ENCODE results near the gene PPFIA4. TPM values are rescaled to one million over a fixed set of nuclear protein-coding genes. Genes with fewer than 3 reads are reported as not detected.

PPFIA4 gene
- polyA plus RNA-seq, 1 donor (not counting 4 experiments of a cell fraction or from before 2014, with no cell fraction given): 2.3 TPM

GRCh38 chr1:203101813-203102634 is 75.7 kb downstream of the PPFIA4 start:
- FAIRE-seq (no peak), DNase-seq (ENCODE audit: low read depth, low spot score) (no peak)
- Histone ChIP-seq H3K79me2 (ENCODE audit: control insufficient read depth, insufficient read depth, low read length) (no peaks in the 10 kb centered on the region), H2AFZ (ENCODE audit: control insufficient read depth, low read length) (no peak overlapping the region), H3K27ac (ENCODE audit: control insufficient read depth, insufficient read depth, low read length) (no peak overlapping the region), H3K9ac (ENCODE audit: control insufficient read depth, extremely low read depth, insufficient read depth, low read length) (no peak overlapping the region), H3K27me3 (ENCODE audit: control insufficient read depth, extremely low read depth, insufficient read depth, low read length) (peaks cover 4% of the 10 kb centered on the region), H3K9me1 (ENCODE audit: control insufficient read depth, extremely low read depth, insufficient read depth, low read length) (no peaks in the 10 kb centered on the region), H3K4me2 (ENCODE audit: control insufficient read depth, extremely low read depth, insufficient read depth, low read depth, low read length) (no peak overlapping the region), H3K36me3 (ENCODE audit: control insufficient read depth in 2 of 2, extremely low read depth in 1 of 2, insufficient read depth in 2 of 2, low read length in 2 of 2) (no peaks in the 10 kb centered on the region), H4K20me1 (ENCODE audit: control insufficient read depth, extremely low read depth, insufficient read depth, low read length) (no peaks in the 10 kb centered on the region), H3K4me1 (ENCODE audit: control insufficient read depth, extremely low read depth, insufficient read depth, low read length) (no peaks in the 10 kb centered on the region), H3K9me3 (ENCODE audit: control insufficient read depth, low read depth, low read length) (no peaks in the 10 kb centered on the region), H3K4me3 (ENCODE audit: control insufficient read depth in 2 of 3, extremely low read depth in 1 of 3, insufficient read depth in 2 of 3, low read depth in 1 of 3, low read length in 3 of 3) (no peak overlapping the region)
- TF ChIP-seq EZH2 (IDR thresholded peaks at IDR 0.05; ENCODE audit: low read length) (no peak), CTCF (optimal IDR thresholded peaks at IDR 0.05 in 1 of 3, IDR thresholded peaks at IDR 0.05 in 1 of 3, conservative IDR thresholded peaks at IDR 0.05 in 1 of 3; ENCODE audit: extremely low read depth in 1 of 3, insufficient read depth in 2 of 3, low read length in 3 of 3) (no peak)
- dilution Hi-C loops (cut with MboI; ENCODE audit: extremely low pct_ligation_motif_present, low sequenced_read_pairs): no loop called here

GRCh38 chr1:203103216-203103615 is 76.9 kb downstream of the PPFIA4 start:
- Histone ChIP-seq H3K9me1 (ENCODE audit: control insufficient read depth, extremely low read depth, insufficient read depth, low read length) (no peaks in the 10 kb centered on the region), H3K36me3 (ENCODE audit: control insufficient read depth in 2 of 2, extremely low read depth in 1 of 2, insufficient read depth in 2 of 2, low read length in 2 of 2) (no peaks in the 10 kb centered on the region), H3K4me2 (ENCODE audit: control insufficient read depth, extremely low read depth, insufficient read depth, low read depth, low read length) (no peak overlapping the region), H3K9ac (ENCODE audit: control insufficient read depth, extremely low read depth, insufficient read depth, low read length) (no peak overlapping the region), H3K9me3 (ENCODE audit: control insufficient read depth, low read depth, low read length) (no peaks in the 10 kb centered on the region), H3K4me1 (ENCODE audit: control insufficient read depth, extremely low read depth, insufficient read depth, low read length) (no peaks in the 10 kb centered on the region), H3K4me3 (ENCODE audit: control insufficient read depth in 2 of 3, extremely low read depth in 1 of 3, insufficient read depth in 2 of 3, low read depth in 1 of 3, low read length in 3 of 3) (no peak overlapping the region), H3K27ac (ENCODE audit: control insufficient read depth, insufficient read depth, low read length) (no peak overlapping the region), H3K27me3 (ENCODE audit: control insufficient read depth, extremely low read depth, insufficient read depth, low read length) (peaks cover 4% of the 10 kb centered on the region), H2AFZ (ENCODE audit: control insufficient read depth, low read length) (no peak overlapping the region), H3K79me2 (ENCODE audit: control insufficient read depth, insufficient read depth, low read length) (no peaks in the 10 kb centered on the region), H4K20me1 (ENCODE audit: control insufficient read depth, extremely low read depth, insufficient read depth, low read length) (no peaks in the 10 kb centered on the region)
- DNase-seq (ENCODE audit: low read depth, low spot score) (no peak), FAIRE-seq (no peak)
- no peak for TF ChIP-seq CTCF (optimal IDR thresholded peaks at IDR 0.05 in 1 of 3, IDR thresholded peaks at IDR 0.05 in 1 of 3, conservative IDR thresholded peaks at IDR 0.05 in 1 of 3; ENCODE audit: extremely low read depth in 1 of 3, insufficient read depth in 2 of 3, low read length in 3 of 3)
- no peak for TF ChIP-seq EZH2 (IDR thresholded peaks at IDR 0.05; ENCODE audit: low read length)
- dilution Hi-C loops (cut with MboI; ENCODE audit: extremely low pct_ligation_motif_present, low sequenced_read_pairs): no loop called here
